ENCODE measurements around the gene TRHDE. TPM values are rescaled to one million over a fixed set of nuclear protein-coding genes. Genes with fewer than 3 reads are reported as not detected.

Gene TRHDE
- total and polyA plus RNA-seq, 2 of the 13 experiments (the other 11 are each of a cell fraction or from before 2014, with no cell fraction given), result not detected

DNA sequence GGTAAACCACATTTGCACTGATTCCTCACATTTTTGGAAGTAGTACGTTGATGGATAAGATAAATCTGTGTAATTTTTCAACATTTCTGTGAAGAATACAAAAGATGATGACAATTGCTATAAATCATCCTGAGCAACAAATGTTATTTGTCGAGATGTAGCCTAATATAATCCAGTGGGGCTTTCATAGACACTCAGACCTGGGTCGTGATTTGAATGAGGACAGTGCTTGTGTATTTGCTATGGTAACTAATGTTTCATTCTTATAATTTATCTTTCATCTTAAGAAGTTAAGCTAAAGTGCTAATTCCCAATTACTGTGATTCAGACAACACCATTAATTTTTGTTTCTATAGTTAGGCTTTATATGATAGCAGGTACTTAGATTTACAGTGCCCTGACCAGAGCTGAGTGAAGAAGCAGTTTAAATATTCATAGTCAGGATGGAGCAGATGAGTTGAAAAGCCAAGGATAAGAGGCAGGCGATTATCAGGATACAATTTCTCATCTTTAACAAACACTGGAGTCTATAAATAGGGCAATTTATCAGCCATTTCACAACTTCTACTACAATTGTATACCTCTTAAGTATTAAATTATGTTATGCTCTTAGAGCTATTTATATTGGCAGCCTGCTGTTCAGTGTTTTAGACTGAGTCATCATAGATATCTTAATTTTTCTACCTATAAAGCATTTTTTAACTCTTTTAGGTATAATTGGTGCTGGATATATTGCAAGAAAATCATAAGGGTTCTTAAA lies 359.9 kb downstream of the TRHDE start (continued):
- TF ChIP-seq, protein P1, sequence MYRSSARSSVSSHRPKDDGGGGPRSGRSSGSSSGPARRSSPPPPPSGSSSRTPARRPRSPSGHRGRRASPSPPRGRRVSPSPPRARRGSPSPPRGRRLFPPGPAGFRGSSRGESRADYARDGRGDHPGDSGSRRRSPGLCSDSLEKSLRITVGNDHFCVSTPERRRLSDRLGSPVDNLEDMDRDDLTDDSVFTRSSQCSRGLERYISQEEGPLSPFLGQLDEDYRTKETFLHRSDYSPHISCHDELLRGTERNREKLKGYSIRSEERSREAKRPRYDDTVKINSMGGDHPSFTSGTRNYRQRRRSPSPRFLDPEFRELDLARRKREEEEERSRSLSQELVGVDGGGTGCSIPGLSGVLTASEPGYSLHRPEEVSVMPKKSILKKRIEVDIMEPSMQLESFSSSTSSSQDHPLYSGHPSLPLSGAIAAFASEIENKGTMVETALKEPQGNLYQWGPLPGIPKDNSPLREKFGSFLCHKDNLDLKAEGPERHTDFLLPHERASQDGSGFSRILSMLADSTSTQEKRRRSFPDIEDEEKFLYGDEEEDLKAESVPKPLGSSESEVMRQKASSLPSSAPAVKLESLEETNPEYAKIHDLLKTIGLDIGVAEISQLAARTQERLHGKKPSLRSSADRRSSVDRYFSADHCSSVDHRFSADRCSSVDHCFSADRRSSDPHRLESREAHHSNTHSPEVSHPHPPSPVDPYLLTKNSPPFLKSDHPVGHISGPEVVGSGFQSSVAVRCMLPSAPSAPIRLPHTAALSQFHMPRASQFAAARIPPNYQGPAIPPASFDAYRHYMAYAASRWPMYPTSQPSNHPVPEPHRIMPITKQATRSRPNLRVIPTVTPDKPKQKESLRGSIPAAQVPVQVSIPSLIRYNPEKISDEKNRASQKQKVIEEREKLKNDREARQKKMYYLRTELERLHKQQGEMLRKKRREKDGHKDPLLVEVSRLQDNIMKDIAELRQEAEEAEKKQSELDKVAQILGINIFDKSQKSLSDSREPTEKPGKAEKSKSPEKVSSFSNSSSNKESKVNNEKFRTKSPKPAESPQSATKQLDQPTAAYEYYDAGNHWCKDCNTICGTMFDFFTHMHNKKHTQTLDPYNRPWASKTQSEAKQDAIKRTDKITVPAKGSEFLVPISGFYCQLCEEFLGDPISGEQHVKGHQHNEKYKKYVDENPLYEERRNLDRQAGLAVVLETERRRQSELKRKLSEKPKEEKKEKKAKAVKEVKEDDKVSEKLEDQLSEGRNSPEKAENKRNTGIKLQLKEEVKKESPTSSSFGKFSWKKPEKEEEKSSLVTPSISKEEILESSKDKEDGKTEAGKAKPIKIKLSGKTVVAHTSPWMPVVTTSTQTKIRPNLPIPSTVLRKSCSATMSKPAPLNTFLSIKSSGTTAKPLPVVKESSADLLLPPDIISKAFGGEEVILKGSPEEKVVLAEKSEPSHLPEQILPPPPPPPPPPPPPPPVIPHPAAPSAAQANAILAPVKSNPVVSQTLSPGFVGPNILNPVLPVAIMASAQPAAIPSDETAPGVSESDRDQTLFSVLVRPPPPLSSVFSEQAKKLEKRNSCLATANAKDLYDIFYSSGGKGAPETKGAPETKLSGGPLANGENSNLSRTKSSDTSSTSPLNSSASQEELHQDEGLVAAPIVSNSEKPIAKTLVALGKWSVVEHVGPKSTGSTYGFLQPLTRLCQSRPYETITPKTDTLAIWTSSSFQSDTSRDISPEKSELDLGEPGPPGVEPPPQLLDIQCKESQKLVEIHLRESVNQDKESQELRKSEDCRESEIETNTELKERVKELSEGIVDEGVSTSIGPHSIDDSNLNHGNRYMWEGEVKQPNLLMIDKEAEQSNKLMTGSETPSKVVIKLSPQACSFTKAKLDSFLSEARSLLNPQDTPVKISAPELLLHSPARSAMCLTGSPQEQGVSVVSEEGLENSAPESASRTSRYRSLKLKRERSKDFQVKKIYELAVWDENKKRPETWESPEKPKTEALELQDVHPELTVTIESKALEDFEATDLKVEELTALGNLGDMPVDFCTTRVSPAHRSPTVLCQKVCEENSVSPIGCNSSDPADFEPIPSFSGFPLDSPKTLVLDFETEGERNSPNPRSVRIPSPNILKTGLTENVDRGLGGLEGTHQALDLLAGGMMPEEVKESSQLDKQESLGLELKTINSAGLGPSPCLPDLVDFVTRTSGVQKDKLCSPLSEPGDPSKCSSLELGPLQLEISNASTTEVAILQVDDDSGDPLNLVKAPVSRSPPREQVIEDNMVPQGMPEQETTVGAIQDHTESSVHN (CRISPR knock-in tag; IDR thresholded peaks at IDR 0.05), result no peak
- TF ChIP-seq, protein P2, sequence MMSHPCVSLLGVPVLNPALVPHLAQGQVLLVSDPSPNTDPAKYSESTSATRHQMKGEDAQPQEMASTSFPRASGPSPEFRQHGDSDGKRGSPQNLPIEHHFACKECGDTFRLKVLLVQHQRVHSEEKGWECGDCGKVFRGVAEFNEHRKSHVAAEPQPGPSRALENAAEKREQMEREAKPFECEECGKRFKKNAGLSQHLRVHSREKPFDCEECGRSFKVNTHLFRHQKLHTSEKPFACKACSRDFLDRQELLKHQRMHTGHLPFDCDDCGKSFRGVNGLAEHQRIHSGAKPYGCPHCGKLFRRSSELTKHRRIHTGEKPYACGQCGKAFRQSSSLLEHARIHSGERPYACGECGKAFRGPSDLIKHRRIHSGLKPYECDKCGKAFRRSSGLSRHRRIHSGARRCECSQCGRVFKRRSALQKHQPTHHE (CRISPR knock-in tag; IDR thresholded peaks at IDR 0.05; ENCODE audit: borderline replicate concordance), result no peak
- no peak for TF ChIP-seq THYN1 (CRISPR knock-in tag; IDR thresholded peaks at IDR 0.05; ENCODE audit: borderline replicate concordance, low read depth)
- TF ChIP-seq RAD51 (IDR thresholded peaks at IDR 0.05; ENCODE audit: borderline replicate concordance), result no peak
- TF ChIP-seq MAZ (IDR thresholded peaks at IDR 0.05; ENCODE audit: borderline replicate concordance, low read depth, low read length), result no peak
- TF ChIP-seq MAZ (CRISPR knock-in tag; IDR thresholded peaks at IDR 0.05; ENCODE audit: low read depth), result no peak
- TF ChIP-seq SSRP1 (CRISPR knock-in tag; IDR thresholded peaks at IDR 0.05), result no peak
- TF ChIP-seq CCDC6 (CRISPR knock-in tag; IDR thresholded peaks at IDR 0.05), result no peak
- no peak for TF ChIP-seq POLR2A (IDR thresholded peaks at IDR 0.05; ENCODE audit: insufficient read depth in 1 of 2, low read depth in 2 of 2, low read length in 2 of 2)
- TF ChIP-seq AHR (CRISPR knock-in tag; IDR thresholded peaks at IDR 0.05), result no peak
- TF ChIP-seq KLF12 (CRISPR knock-in tag; IDR thresholded peaks at IDR 0.05; ENCODE audit: borderline replicate concordance), result no peak
- no peak for TF ChIP-seq ATRX (CRISPR knock-in tag; IDR thresholded peaks at IDR 0.05; ENCODE audit: borderline replicate concordance)
- no peak for TF ChIP-seq NFYC (CRISPR knock-in tag; IDR thresholded peaks at IDR 0.05)
- TF ChIP-seq FOXK2 (IDR thresholded peaks at IDR 0.05), result no peak
- no peak for TF ChIP-seq ZNF557 (CRISPR knock-in tag; IDR thresholded peaks at IDR 0.05)
- TF ChIP-seq, protein P3, sequence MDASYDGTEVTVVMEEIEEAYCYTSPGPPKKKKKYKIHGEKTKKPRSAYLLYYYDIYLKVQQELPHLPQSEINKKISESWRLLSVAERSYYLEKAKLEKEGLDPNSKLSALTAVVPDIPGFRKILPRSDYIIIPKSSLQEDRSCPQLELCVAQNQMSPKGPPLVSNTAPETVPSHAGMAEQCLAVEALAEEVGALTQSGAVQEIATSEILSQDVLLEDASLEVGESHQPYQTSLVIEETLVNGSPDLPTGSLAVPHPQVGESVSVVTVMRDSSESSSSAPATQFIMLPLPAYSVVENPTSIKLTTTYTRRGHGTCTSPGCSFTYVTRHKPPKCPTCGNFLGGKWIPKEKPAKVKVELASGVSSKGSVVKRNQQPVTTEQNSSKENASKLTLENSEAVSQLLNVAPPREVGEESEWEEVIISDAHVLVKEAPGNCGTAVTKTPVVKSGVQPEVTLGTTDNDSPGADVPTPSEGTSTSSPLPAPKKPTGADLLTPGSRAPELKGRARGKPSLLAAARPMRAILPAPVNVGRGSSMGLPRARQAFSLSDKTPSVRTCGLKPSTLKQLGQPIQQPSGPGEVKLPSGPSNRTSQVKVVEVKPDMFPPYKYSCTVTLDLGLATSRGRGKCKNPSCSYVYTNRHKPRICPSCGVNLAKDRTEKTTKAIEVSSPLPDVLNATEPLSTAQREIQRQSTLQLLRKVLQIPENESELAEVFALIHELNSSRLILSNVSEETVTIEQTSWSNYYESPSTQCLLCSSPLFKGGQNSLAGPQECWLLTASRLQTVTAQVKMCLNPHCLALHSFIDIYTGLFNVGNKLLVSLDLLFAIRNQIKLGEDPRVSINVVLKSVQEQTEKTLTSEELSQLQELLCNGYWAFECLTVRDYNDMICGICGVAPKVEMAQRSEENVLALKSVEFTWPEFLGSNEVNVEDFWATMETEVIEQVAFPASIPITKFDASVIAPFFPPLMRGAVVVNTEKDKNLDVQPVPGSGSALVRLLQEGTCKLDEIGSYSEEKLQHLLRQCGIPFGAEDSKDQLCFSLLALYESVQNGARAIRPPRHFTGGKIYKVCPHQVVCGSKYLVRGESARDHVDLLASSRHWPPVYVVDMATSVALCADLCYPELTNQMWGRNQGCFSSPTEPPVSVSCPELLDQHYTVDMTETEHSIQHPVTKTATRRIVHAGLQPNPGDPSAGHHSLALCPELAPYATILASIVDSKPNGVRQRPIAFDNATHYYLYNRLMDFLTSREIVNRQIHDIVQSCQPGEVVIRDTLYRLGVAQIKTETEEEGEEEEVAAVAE (CRISPR knock-in tag; IDR thresholded peaks at IDR 0.05; ENCODE audit: borderline replicate concordance), result no peak
- no peak for TF ChIP-seq ZFP36L1 (CRISPR knock-in tag; IDR thresholded peaks at IDR 0.05)
